Measurements from ENCODE around the gene MIF. TPM values are rescaled to one million over a fixed set of nuclear protein-coding genes. Genes with fewer than 3 reads are reported as not detected.
"Not testable (repeated sequence)": the region's sequence is repeated elsewhere in the genome, so short reads cannot be mapped to it uniquely, and the experiment has no call there.

The MIF gene
- total and polyA plus RNA-seq, 2 of the 4 experiments (the other 2 are of a cell fraction) = 123 to 530 TPM

GRCh38 chr22:23921586-23922201 lies 27.5 kb downstream of the MIF start:
- BruUV-seq (replicated peaks); H3K14ac ChIP-seq (replicated peaks; ENCODE audit: low read depth, low read length); H3K27ac ChIP-seq (ENCODE audit: insufficient read depth, low read length); H2AK5ac ChIP-seq (ENCODE audit: low read depth, low read length); POLR2A ChIA-PET (ENCODE audit: unreplicated experiment); H3K9me1 ChIP-seq (ENCODE audit: insufficient read depth, low read length); H3K56ac ChIP-seq (ENCODE audit: extremely low read depth, insufficient read depth, low read length); dilution Hi-C loops (cut with HindIII; ENCODE audit: low sequenced_read_pairs, unreplicated experiment); H3K27me3 ChIP-seq (ENCODE audit: control insufficient read depth, insufficient read depth, low read length); H2AK9ac ChIP-seq (replicated peaks; ENCODE audit: low read depth, low read length, poor library complexity); H3K9ac ChIP-seq (ENCODE audit: low read depth, low read length); H3K79me1 ChIP-seq (ENCODE audit: low read depth in 1 of 2, low read length in 2 of 2); H4K20me1 ChIP-seq (ENCODE audit: insufficient read depth, low read length); CTCF ChIA-PET; H2AFZ ChIP-seq (replicated peaks; ENCODE audit: low read length, poor library complexity); H4K8ac ChIP-seq (ENCODE audit: low read depth in 2 of 2, low read length in 2 of 2); H2BK20ac ChIP-seq (ENCODE audit: low read depth, low read length); H3K4me1 ChIP-seq (ENCODE audit: control insufficient read depth, insufficient read depth, low read length); in situ Hi-C loops (cut with MboI; ENCODE audit: low sequenced_read_pairs); intact Hi-C loops (cut with micrococcal nuclease); H3K4me2 ChIP-seq (ENCODE audit: low read depth, low read length); H2BK5ac ChIP-seq (ENCODE audit: low read depth, low read length, poor library complexity, severe bottlenecking); H3K4ac ChIP-seq (ENCODE audit: low read depth, low read length); H3K36me3 ChIP-seq (ENCODE audit: control insufficient read depth, insufficient read depth, low read length); H4K5ac ChIP-seq (ENCODE audit: low read depth, low read length); H3K4me3 ChIP-seq (ENCODE audit: insufficient read depth, low read depth, low read length); ATAC-seq (ENCODE audit: low read depth); H3K18ac ChIP-seq (ENCODE audit: low read depth, low read length); H2BK120ac ChIP-seq (ENCODE audit: low read depth, low read length); H3K23ac ChIP-seq (ENCODE audit: low read depth, low read length); H4K91ac ChIP-seq (ENCODE audit: insufficient read depth, low read depth, low read length); H2BK15ac ChIP-seq (ENCODE audit: low read depth, low read length): not testable (repeated sequence)
- H3K9me3 ChIP-seq (ENCODE audit: control insufficient read depth, insufficient read depth, low read length) = peaks cover 12% of the 10 kb centered on the region
- 67% methylated on average over 3 of the region's 13 CpGs; no CpG with 5 or more reads in 1 of the 2 experiments for WGBS, 2 experiments (ENCODE audit: extremely low coverage in 2 of 2, insufficient read length in 1 of 2)
- DNase-seq = peak; percentile 25
- TF ChIP-seq CEBPB (IDR thresholded peaks at IDR 0.05; ENCODE audit: low read depth, low read length) = peak; percentile 53; the same call in 1 of the 2 replicates
